NB4 (cell line): ENCODE results near the gene SUMF1.

Experiments used
- CTCF ChIP-seq: IDR thresholded peaks from one replicate; pipeline ENCODE4 v1.5.1; 2012; ENCODE audit warnings: low read depth, low read length
- POLR2A ChIP-seq: IDR thresholded peaks from 2 replicates; pipeline ENCODE4 v1.6.1; 2011; ENCODE audit warnings: mild to moderate bottlenecking; ENCODE audit not compliant: insufficient read length; ENCODE audit errors: extremely low read depth
- TF ChIP-seq, protein P1 (sequence below): IDR thresholded peaks from 2 replicates; pipeline ENCODE4 v1.6.1; 2011; ENCODE audit warnings: low read depth, low read length

DNA sequence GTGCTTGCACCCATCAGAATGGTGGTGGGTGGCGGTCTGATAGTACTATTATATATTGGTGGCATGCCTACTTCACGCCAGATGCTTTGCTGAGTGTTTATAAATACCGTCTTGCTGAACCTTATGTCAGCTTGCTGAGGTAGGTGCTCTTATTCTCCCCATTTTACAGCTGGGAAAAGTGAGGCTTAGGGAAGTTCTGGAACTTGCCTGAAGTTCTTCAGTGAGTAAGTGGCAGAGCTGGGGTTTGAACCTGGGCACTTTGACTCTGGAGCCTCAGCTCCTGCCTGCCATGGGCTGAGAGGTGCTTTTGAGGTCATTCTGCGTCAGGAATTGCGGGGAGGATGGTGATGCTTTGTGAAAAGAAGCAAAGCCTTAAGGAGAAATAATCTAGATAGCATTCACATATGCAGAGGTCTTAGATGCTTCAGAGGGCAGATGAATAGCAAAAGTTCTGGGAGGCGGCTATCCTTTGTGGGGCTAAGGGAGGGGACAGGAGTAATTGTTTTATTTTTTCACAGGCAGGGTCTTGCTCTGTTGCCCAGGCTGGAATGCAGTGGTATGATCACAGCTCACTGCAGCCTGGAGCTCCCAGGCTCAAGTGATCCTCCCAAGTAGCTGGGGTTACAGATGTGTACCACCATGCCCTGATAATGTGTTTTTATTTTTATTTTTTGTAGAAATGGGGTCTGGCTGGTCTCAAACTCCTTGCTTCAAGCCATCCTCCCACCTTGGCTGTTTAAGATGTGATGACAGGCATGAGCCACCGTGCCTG is 44.6 kb upstream of the SUMF1 start:
- TF ChIP-seq CTCF, result no peak
- no peak for TF ChIP-seq POLR2A
- TF ChIP-seq, protein P1, sequence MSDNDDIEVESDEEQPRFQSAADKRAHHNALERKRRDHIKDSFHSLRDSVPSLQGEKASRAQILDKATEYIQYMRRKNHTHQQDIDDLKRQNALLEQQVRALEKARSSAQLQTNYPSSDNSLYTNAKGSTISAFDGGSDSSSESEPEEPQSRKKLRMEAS, result no peak
